ENCODE results near the gene PAPOLA. TPM values are rescaled to one million over a fixed set of nuclear protein-coding genes. Genes with fewer than 3 reads are reported as not detected.

The PAPOLA gene
- total RNA-seq, 1 donor from 2014 or later, result 235 TPM

- Histone ChIP-seq H3K9ac (no peak overlapping the region), H3K9me3 (ENCODE audit: low read depth) (no peaks in the 10 kb centered on the region), H3K79me2 (ENCODE audit: low read depth) (no peaks in the 10 kb centered on the region), H3K27me3 (no peaks in the 10 kb centered on the region), H3K4me2 (no peak overlapping the region), H3K4me3 (no peak overlapping the region), H4K20me1 (ENCODE audit: low read depth) (no peaks in the 10 kb centered on the region), H3K36me3 (peaks cover 15% of the 10 kb centered on the region), H3K4me1 (no peaks in the 10 kb centered on the region), H2AFZ (replicated peaks) (no peak overlapping the region), H3F3A (ENCODE audit: low read depth) (no peaks in the 10 kb centered on the region), H3K27ac (no peak overlapping the region)
- no peaks in the 10 kb centered on the region for H3K4me1 Mint-ChIP-seq
- TF ChIP-seq EZH2 (IDR thresholded peaks at IDR 0.05), result no peak
- no peak for TF ChIP-seq CTCF (IDR thresholded peaks at IDR 0.05)
- no peak for TF ChIP-seq EZH2phosphoT487 (IDR thresholded peaks at IDR 0.05)
- no peaks in the 10 kb centered on the region for H3K27me3 Mint-ChIP-seq (ENCODE audit: insufficient read depth, low read depth)
- DNase-seq (ENCODE audit: low spot score), result no peak
- H3K27ac Mint-ChIP-seq, result no peak overlapping the region
- H3K4me3 Mint-ChIP-seq, result no peak overlapping the region
- no peaks in the 10 kb centered on the region for H3K9me3 Mint-ChIP-seq
- H3K36me3 Mint-ChIP-seq, result peaks cover 11% of the 10 kb centered on the region
These were observed 36.2 kb downstream of the PAPOLA start for GRCh38 chr14:96538097-96538989.

GRCh38 chr14:96538990-96539317 lies 36.8 kb downstream of the PAPOLA start:
- peaks cover 7% of the 10 kb centered on the region for H3K36me3 Mint-ChIP-seq
- Histone ChIP-seq H2AFZ (replicated peaks) (no peak overlapping the region), H4K20me1 (ENCODE audit: low read depth) (no peaks in the 10 kb centered on the region), H3K79me2 (ENCODE audit: low read depth) (no peaks in the 10 kb centered on the region), H3K27ac (no peak overlapping the region), H3K4me2 (no peak overlapping the region), H3K36me3 (peaks cover 19% of the 10 kb centered on the region), H3K4me3 (no peak overlapping the region), H3K9ac (no peak overlapping the region), H3K9me3 (ENCODE audit: low read depth) (no peaks in the 10 kb centered on the region), H3K27me3 (no peaks in the 10 kb centered on the region), H3K4me1 (no peaks in the 10 kb centered on the region), H3F3A (ENCODE audit: low read depth) (no peaks in the 10 kb centered on the region)
- H3K27me3 Mint-ChIP-seq (ENCODE audit: insufficient read depth, low read depth), result no peaks in the 10 kb centered on the region
- H3K9me3 Mint-ChIP-seq, result no peaks in the 10 kb centered on the region
- no peak for DNase-seq (ENCODE audit: low spot score)
- no peaks in the 10 kb centered on the region for H3K4me1 Mint-ChIP-seq
- no peak overlapping the region for H3K27ac Mint-ChIP-seq
- TF ChIP-seq EZH2phosphoT487 (IDR thresholded peaks at IDR 0.05), result no peak
- H3K4me3 Mint-ChIP-seq, result no peak overlapping the region

- Histone ChIP-seq H3K4me3 (no peak overlapping the region), H3K79me2 (ENCODE audit: low read depth) (no peaks in the 10 kb centered on the region), H3K36me3 (peaks cover 66% of the 10 kb centered on the region), H3K4me2 (no peak overlapping the region), H3K27ac (no peak overlapping the region), H4K20me1 (ENCODE audit: low read depth) (peaks cover 13% of the 10 kb centered on the region), H3K9me3 (ENCODE audit: low read depth) (no peaks in the 10 kb centered on the region), H3K27me3 (no peaks in the 10 kb centered on the region), H3F3A (ENCODE audit: low read depth) (no peaks in the 10 kb centered on the region), H3K9ac (no peak overlapping the region), H3K4me1 (no peaks in the 10 kb centered on the region), H2AFZ (replicated peaks) (no peak overlapping the region)
- Mint-ChIP-seq H3K9me3 (no peaks in the 10 kb centered on the region), H3K36me3 (peaks cover 11% of the 10 kb centered on the region), H3K4me3 (no peak overlapping the region), H3K27me3 (ENCODE audit: insufficient read depth, low read depth) (peaks cover 2% of the 10 kb centered on the region), H3K27ac (no peak overlapping the region), H3K4me1 (no peaks in the 10 kb centered on the region)
- TF ChIP-seq EZH2phosphoT487 (IDR thresholded peaks at IDR 0.05) (no peak), EZH2 (IDR thresholded peaks at IDR 0.05) (no peak), CTCF (IDR thresholded peaks at IDR 0.05) (no peak)
- DNase-seq (ENCODE audit: low spot score), result no peak
These were observed 52.2 kb downstream of the PAPOLA start for GRCh38 chr14:96554315-96554910.

DNA sequence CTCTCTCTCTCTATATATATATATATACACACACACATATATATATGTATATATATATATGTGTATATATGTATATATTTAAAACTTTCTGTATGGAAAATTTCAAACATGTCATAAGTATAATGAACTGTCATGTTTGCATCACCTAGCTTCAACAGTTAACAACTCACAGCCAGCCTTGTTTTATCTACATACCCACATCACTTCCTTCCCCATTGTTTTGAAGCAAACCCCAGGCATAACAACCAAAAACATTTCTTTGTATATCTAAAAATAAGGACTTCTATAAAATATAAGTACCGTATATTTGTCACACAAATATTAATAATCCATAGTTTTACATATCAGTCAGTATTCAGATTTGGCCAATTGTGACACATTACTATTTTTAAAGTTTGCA lies 57.4 kb downstream of the PAPOLA start:
- H3K4me1 Mint-ChIP-seq, result no peaks in the 10 kb centered on the region
- Histone ChIP-seq H3F3A (ENCODE audit: low read depth) (peaks cover 7% of the 10 kb centered on the region), H3K4me3 (no peak overlapping the region), H2AFZ (replicated peaks) (no peak overlapping the region), H3K27ac (no peak overlapping the region), H3K9ac (no peak overlapping the region), H3K79me2 (ENCODE audit: low read depth) (no peaks in the 10 kb centered on the region), H3K4me2 (no peak overlapping the region), H3K36me3 (peaks cover 69% of the 10 kb centered on the region), H3K9me3 (ENCODE audit: low read depth) (no peaks in the 10 kb centered on the region), H4K20me1 (ENCODE audit: low read depth) (peaks cover 9% of the 10 kb centered on the region), H3K27me3 (no peaks in the 10 kb centered on the region), H3K4me1 (no peaks in the 10 kb centered on the region)
- H3K27ac Mint-ChIP-seq, result no peak overlapping the region
- no peak overlapping the region for H3K4me3 Mint-ChIP-seq
- peaks cover 2% of the 10 kb centered on the region for H3K27me3 Mint-ChIP-seq (ENCODE audit: insufficient read depth, low read depth)
- DNase-seq (ENCODE audit: low spot score), result no peak
- no peaks in the 10 kb centered on the region for H3K9me3 Mint-ChIP-seq
- TF ChIP-seq CTCF (IDR thresholded peaks at IDR 0.05), result no peak
- no peak for TF ChIP-seq EZH2 (IDR thresholded peaks at IDR 0.05)
- TF ChIP-seq EZH2phosphoT487 (IDR thresholded peaks at IDR 0.05), result no peak
- peaks cover 16% of the 10 kb centered on the region for H3K36me3 Mint-ChIP-seq

Measured in neural progenitor cell (in vitro differentiated cells).